Measurements from ENCODE around the gene FGFR3.

The FGFR3 gene

GRCh38 chr4:1815997-1816860 lies 23.1 kb downstream of the FGFR3 start:
- FAIRE-seq: no peak
- TF ChIP-seq TAF1 (IDR thresholded peaks at IDR 0.05; ENCODE audit: low read depth, low read length): no peak
- TF ChIP-seq POLR2AphosphoS5 (IDR thresholded peaks at IDR 0.05; ENCODE audit: low read depth, low read length): no peak
- no peak for TF ChIP-seq POLR2A (IDR thresholded peaks at IDR 0.05; ENCODE audit: low read depth, low read length)
- no peak for TF ChIP-seq POU2F2 (IDR thresholded peaks at IDR 0.05; ENCODE audit: low read depth, low read length)
- no peak for TF ChIP-seq SPI1 (IDR thresholded peaks at IDR 0.05; ENCODE audit: low read depth, low read length)
- TF ChIP-seq PAX5 (IDR thresholded peaks at IDR 0.05; ENCODE audit: insufficient read depth, low read length, severe bottlenecking): no peak
- DNase-seq (ENCODE audit: insufficient read length, low spot score): no peak

GRCh38 chr4:1819284-1819683 lies 26.2 kb downstream of the FGFR3 start:
- FAIRE-seq (no peak), DNase-seq (ENCODE audit: insufficient read length, low spot score) (no peak)
- TF ChIP-seq TAF1 (IDR thresholded peaks at IDR 0.05; ENCODE audit: low read depth, low read length) (no peak), POU2F2 (IDR thresholded peaks at IDR 0.05; ENCODE audit: low read depth, low read length) (no peak), POLR2A (IDR thresholded peaks at IDR 0.05; ENCODE audit: low read depth, low read length) (no peak), PAX5 (IDR thresholded peaks at IDR 0.05; ENCODE audit: insufficient read depth, low read length, severe bottlenecking) (no peak), SPI1 (IDR thresholded peaks at IDR 0.05; ENCODE audit: low read depth, low read length) (no peak), POLR2AphosphoS5 (IDR thresholded peaks at IDR 0.05; ENCODE audit: low read depth, low read length) (no peak)

DNA sequence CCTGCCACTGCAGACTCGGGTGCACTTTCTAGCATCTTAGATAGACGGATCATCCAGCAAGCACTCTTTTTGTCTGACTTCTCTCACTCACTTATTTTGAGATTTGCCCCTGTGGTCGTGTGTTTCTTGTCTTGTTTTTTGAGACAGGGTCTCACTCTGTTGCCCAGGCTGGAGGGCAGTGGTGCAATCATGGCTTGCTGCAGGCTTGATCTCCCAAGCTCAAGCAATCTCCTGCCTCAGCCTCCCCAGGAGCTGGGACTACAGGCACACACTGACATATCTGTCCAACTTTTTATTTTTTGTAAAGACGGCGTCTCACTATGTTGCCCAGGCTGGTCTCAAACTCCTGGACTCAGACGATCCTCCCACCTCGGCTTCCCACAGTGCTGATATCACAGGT lies 26.7 kb downstream of the FGFR3 start:
- no peak for TF ChIP-seq POLR2A (IDR thresholded peaks at IDR 0.05; ENCODE audit: low read depth, low read length)
- TF ChIP-seq POU2F2 (IDR thresholded peaks at IDR 0.05; ENCODE audit: low read depth, low read length): no peak
- FAIRE-seq (no peak), DNase-seq (ENCODE audit: insufficient read length, low spot score) (no peak)

DNA sequence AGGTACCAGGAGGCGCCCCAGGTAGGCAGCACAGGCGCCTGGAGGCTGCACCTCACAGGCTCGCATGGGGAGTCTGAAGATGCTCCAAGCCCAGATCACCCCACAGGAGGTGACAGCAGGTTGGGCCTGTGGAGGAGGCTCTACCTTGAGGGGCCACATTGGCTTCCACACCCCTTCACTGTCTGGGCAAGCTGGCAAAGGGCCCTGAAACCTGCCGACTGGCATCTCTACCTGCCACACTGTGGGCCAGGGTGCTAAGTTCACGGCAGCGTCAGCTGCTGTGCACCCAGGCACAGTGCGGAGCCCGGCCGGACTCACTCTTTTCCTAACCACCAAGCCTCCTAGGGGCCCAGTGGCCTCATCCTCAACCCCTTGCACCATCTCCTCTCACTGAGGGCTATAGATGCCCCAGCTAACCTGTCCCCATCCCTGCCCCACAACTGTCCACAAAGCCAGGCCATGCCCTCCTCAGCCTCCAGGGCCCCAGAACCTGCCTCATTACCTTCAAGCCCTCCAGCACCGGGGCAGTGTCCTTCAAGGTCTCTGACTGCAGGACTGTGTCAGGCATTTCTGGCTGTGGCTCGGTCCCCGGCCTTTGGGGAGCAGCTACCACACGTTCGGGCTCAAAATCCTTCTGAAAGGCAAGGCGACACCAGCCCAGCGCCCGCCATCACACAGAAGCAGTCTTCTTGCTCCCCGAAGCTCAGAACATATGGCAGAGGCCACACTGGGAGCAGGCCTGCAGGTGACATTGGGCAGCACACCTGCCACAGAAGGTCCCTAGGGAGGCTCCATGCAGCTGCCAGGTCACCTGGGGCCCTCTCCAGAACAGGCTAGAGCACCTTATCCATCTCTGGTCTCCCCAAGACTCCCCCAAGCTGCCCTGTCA lies 28.8 kb downstream of the FGFR3 start:
- TF ChIP-seq PAX5 (IDR thresholded peaks at IDR 0.05; ENCODE audit: insufficient read depth, low read length, severe bottlenecking): no peak
- TF ChIP-seq POLR2A (IDR thresholded peaks at IDR 0.05; ENCODE audit: low read depth, low read length): no peak
- no peak for TF ChIP-seq SPI1 (IDR thresholded peaks at IDR 0.05; ENCODE audit: low read depth, low read length)
- TF ChIP-seq POU2F2 (IDR thresholded peaks at IDR 0.05; ENCODE audit: low read depth, low read length): no peak
- no peak for TF ChIP-seq POLR2AphosphoS5 (IDR thresholded peaks at IDR 0.05; ENCODE audit: low read depth, low read length)
- TF ChIP-seq TAF1 (IDR thresholded peaks at IDR 0.05; ENCODE audit: low read depth, low read length): no peak
- no peak for FAIRE-seq
- no peak for DNase-seq (ENCODE audit: insufficient read length, low spot score)

- no peak for DNase-seq (ENCODE audit: insufficient read length, low spot score)
- TF ChIP-seq SPI1 (IDR thresholded peaks at IDR 0.05; ENCODE audit: low read depth, low read length) (no peak), POU2F2 (IDR thresholded peaks at IDR 0.05; ENCODE audit: low read depth, low read length) (no peak), TAF1 (IDR thresholded peaks at IDR 0.05; ENCODE audit: low read depth, low read length) (no peak), PAX5 (IDR thresholded peaks at IDR 0.05; ENCODE audit: insufficient read depth, low read length, severe bottlenecking) (no peak), POLR2A (IDR thresholded peaks at IDR 0.05; ENCODE audit: low read depth, low read length) (no peak), POLR2AphosphoS5 (IDR thresholded peaks at IDR 0.05; ENCODE audit: low read depth, low read length) (no peak)
- FAIRE-seq: no peak
Measured at GRCh38 chr4:1822568-1823544, 29.8 kb downstream of the FGFR3 start.

DNA sequence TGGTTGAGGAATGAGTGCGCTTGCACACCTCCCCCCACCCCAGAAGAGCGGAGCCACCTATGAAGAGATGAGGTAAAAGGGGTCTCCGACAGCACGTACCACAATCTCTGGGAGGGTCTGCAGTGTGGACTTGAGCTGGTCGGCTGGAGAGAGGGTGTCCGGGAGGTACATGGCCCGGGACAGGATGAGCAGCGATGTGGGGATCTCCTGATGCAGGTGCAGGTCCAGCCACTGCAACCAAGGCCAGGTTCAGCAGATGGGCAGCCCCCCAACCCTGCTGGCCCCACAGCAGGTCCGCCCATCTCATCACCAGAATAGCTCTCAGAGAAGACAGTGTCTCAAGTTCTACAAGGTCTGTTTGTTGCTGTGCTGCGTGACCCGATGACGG lies 30.4 kb downstream of the FGFR3 start:
- TF ChIP-seq TAF1 (IDR thresholded peaks at IDR 0.05; ENCODE audit: low read depth, low read length): no peak
- TF ChIP-seq POLR2AphosphoS5 (IDR thresholded peaks at IDR 0.05; ENCODE audit: low read depth, low read length): no peak
- TF ChIP-seq PAX5 (IDR thresholded peaks at IDR 0.05; ENCODE audit: insufficient read depth, low read length, severe bottlenecking): no peak
- no peak for TF ChIP-seq POU2F2 (IDR thresholded peaks at IDR 0.05; ENCODE audit: low read depth, low read length)
- TF ChIP-seq SPI1 (IDR thresholded peaks at IDR 0.05; ENCODE audit: low read depth, low read length): no peak
- no peak for DNase-seq (ENCODE audit: insufficient read length, low spot score)
- FAIRE-seq: no peak

GRCh38 chr4:1824746-1825145 lies 31.7 kb downstream of the FGFR3 start:
- DNase-seq (ENCODE audit: insufficient read length, low spot score) (no peak), FAIRE-seq (no peak)
- TF ChIP-seq POU2F2 (IDR thresholded peaks at IDR 0.05; ENCODE audit: low read depth, low read length) (no peak), TAF1 (IDR thresholded peaks at IDR 0.05; ENCODE audit: low read depth, low read length) (no peak), POLR2AphosphoS5 (IDR thresholded peaks at IDR 0.05; ENCODE audit: low read depth, low read length) (no peak), POLR2A (IDR thresholded peaks at IDR 0.05; ENCODE audit: low read depth, low read length) (no peak), PAX5 (IDR thresholded peaks at IDR 0.05; ENCODE audit: insufficient read depth, low read length, severe bottlenecking) (no peak), SPI1 (IDR thresholded peaks at IDR 0.05; ENCODE audit: low read depth, low read length) (no peak)

DNA sequence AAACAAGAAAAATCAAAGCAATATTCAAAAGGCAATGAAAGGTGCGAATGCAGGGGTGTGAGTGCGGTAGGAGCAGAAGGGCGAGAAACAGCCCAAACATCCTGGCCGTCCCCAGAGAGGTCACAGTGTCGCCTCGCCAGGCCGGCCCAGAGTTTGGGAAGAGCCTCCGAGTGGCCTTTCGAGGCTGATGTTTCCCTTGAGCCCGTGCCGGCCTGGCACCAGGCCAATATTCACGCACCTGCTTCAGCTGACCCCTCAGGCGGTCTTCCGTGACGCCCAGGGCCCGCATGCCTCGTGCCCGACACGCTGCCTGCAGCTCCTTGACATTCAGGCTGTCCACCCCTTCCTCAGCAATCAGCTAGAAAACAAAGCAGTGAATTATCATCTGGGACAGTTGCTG lies 32.2 kb downstream of the FGFR3 start:
- TF ChIP-seq SPI1 (IDR thresholded peaks at IDR 0.05; ENCODE audit: low read depth, low read length) (no peak), PAX5 (IDR thresholded peaks at IDR 0.05; ENCODE audit: insufficient read depth, low read length, severe bottlenecking) (no peak), POLR2AphosphoS5 (IDR thresholded peaks at IDR 0.05; ENCODE audit: low read depth, low read length) (no peak), POLR2A (IDR thresholded peaks at IDR 0.05; ENCODE audit: low read depth, low read length) (no peak), POU2F2 (IDR thresholded peaks at IDR 0.05; ENCODE audit: low read depth, low read length) (no peak), TAF1 (IDR thresholded peaks at IDR 0.05; ENCODE audit: low read depth, low read length) (no peak)
- no peak for DNase-seq (ENCODE audit: insufficient read length, low spot score)
- no peak for FAIRE-seq
